ENCODE results near the gene HTATSF1. TPM values are rescaled to one million over a fixed set of nuclear protein-coding genes. Genes with fewer than 3 reads are reported as not detected.

Gene HTATSF1
- total RNA-seq: 36.8 and 45.3 TPM in 2 replicates

GRCh38 chrX:136497556-136498052, at the start of gene HTATSF1:
Gene HTATSF1 (plus strand): TSS chrX:136497592. CDS start chrX:136497685, 93 bp downstream.

GRCh38 chrX:136487647-136488046, 9.7 kb upstream of the HTATSF1 start, which contains the start of gene BRS3:
Gene BRS3 (plus strand): TSS chrX:136487947. CDS start chrX:136488115, 168 bp downstream.

GRCh38 chrX:136531951-136532350, 34.6 kb downstream of the HTATSF1 start, which contains the start of gene VGLL1:
Gene VGLL1 (plus strand): TSS chrX:136532215. CDS start chrX:136536021, 3,806 bp downstream.

Other genes with a start within 250 kb of the HTATSF1 start
- gene MAP7D3, start 246.2 kb upstream of the HTATSF1 start, total RNA-seq: 30.8 and 34.9 TPM in 2 replicates
- gene ADGRG4, start 196.6 kb upstream of the HTATSF1 start, total RNA-seq: 0.07 and 0.10 TPM in 2 replicates
- gene BRS3, start 9.6 kb upstream of the HTATSF1 start, total RNA-seq: not detected in 2 replicates
- gene VGLL1, start 34.6 kb downstream of the HTATSF1 start, total RNA-seq: not detected in 2 replicates
- gene CD40LG, start 150.6 kb downstream of the HTATSF1 start, total RNA-seq: not detected in 2 replicates